GM12874 (cell line): ENCODE data around the gene SPDYE2B.
"Not testable (repeated sequence)": the region's sequence is repeated elsewhere in the genome, so short reads cannot be mapped to it uniquely, and the experiment has no call there.

ENCODE experiments used
- TF ChIP-seq, protein P1 (sequence below): IDR thresholded peaks from 2 replicates; pipeline ENCODE4 v1.5.1; 2011; ENCODE audit warnings: low read depth, mild to moderate bottlenecking, control low read depth, low read length, moderate library complexity; ENCODE audit not compliant: insufficient read depth

SPDYE2B gene, protein sequence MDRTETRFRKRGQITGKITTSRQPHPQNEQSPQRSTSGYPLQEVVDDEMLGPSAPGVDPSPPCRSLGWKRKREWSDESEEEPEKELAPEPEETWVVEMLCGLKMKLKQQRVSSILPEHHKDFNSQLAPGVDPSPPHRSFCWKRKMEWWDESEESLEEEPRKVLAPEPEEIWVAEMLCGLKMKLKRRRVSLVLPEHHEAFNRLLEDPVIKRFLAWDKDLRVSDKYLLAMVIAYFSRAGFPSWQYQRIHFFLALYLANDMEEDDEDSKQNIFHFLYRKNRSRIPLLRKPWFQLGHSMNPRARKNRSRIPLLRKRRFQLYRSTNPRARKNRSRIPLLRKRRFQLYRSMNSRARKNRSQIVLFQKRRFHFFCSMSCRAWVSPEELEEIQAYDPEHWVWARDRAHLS

DNA sequence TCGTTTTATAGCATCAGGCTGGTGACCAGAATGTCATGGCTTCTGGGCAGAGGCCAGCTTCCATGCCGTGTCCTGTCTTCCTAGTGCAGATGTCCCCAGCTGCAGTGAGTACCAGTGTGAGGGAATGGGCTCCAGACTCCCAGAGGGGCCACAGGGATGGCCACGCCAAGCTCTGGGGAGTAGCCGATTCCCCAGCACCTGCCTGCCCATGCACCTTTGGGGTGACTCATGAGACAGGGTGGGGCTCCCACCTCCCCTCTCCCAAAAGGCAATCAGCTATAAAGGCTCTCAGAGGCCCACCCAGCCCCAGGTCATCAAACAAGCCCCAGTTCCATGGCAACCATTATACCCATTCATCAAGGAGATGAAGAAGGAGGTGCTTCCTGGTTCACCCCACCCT is at the start of gene SPDYE2B:
Gene SPDYE2B, plus strand, starts transcription at position 396 of the 400 bp plus-strand sequence. CDS start 2,030 bp downstream, outside the sequence.
- TF ChIP-seq, protein P1, sequence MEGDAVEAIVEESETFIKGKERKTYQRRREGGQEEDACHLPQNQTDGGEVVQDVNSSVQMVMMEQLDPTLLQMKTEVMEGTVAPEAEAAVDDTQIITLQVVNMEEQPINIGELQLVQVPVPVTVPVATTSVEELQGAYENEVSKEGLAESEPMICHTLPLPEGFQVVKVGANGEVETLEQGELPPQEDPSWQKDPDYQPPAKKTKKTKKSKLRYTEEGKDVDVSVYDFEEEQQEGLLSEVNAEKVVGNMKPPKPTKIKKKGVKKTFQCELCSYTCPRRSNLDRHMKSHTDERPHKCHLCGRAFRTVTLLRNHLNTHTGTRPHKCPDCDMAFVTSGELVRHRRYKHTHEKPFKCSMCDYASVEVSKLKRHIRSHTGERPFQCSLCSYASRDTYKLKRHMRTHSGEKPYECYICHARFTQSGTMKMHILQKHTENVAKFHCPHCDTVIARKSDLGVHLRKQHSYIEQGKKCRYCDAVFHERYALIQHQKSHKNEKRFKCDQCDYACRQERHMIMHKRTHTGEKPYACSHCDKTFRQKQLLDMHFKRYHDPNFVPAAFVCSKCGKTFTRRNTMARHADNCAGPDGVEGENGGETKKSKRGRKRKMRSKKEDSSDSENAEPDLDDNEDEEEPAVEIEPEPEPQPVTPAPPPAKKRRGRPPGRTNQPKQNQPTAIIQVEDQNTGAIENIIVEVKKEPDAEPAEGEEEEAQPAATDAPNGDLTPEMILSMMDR = not testable (repeated sequence)

DNA sequence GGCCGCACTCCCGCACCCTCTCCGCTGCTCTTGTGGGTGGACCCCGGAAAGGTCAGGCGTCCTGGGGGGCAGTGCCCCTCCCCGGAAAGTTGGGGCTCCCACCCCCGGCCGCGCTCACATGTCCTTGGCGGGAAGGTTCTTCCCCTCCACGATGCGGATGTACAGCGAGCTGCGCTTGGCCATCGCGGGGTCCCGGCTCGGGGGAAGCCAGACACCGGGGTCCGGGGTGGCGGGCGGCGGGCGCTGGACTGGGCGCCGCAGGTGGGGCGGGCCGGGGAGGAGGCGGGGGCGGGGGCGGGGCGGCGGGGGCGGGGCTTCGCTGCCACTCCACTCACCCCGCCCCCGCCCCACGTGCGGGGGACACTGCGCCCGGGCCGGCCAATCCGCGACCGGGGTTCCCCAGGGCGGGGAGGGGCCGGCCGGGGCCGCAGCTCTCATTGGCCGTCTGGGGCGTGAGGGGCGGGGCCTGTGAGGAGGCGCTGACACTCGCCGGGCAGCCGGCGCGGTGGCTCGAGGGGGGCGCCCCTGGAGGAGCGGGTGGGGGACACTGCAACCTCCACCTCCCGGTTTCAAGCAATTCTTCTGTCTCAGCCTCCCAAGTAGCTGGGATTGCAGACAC is 33.5 kb upstream of the SPDYE2B start, which contains the start of gene RASA4:
Gene RASA4, minus strand, starts transcription at position 250 of the 619 bp plus-strand sequence. Its CDS starts 67 bp downstream, at position 183.
- TF ChIP-seq, protein P1 = not testable (repeated sequence)

DNA sequence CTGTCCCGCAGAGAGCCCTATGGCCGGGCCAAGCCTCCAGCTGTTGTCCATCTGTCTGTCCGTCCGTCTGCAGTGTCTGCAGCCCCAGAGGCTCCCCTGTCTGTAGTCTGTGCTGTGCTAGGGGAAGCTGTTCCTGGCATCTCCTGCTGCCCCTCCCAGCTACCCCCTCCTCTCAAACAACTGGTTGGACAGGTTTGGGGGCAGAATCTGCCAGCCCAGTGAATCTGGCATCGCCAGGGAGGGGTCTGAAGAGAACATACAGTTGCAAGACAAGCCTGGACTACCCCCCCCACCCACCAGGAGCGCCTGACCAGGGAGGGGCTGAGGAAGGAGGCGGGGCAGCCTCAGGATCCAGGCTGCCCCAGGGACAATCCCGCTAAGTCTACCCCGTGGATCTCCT is 7.4 kb upstream of the SPDYE2B start, which contains the start of gene UPK3BL1:
Gene UPK3BL1, minus strand, starts transcription at position 101 of the 400 bp plus-strand sequence. Its CDS starts 50 bp downstream, at position 51.
- TF ChIP-seq, protein P1 = not testable (repeated sequence)

DNA sequence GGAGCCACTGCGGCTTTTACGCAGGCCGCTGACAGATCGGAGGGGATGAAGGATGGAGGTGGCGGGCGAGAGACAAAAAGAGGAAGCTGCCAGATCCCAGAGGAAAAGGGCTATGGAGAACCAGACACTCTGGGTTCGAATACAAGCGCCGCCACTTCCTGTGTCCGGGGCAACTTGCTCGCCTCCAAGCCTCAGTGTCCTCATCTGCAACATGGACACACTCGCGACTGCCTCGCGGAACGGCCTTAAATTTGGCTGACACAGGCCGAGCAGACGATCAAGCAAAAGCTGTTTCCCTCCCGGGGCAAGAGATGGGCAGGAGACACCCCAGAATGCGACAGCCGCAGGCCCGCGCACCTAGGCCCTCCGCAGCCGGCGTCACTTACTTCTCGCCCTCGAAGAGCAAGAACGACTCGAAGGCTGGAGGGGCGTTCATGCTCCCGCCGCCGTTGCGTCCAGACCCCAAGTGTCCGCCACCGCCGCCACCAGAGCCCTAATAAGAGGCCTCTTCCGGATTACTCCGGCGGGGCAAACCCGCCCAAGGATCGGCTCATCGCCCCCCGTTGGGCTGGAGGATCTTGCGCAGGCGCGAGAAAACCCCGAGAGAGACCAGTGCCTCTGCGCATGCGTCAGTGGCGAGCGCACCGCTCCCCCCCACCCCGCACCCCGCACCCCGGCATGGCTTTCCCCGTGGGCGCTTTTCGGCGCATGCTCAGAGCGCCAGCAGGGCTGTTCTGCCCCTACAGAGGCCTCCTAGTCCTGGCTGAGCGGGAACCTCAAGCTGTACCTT is 21.2 kb downstream of the SPDYE2B start, which contains the start of gene POLR2J2:
Gene POLR2J2, minus strand, starts transcription at position 498 of the 790 bp plus-strand sequence. Its CDS starts 62 bp downstream, at position 436.
- TF ChIP-seq, protein P1 = not testable (repeated sequence)
